A172 (cell line): ENCODE measurements around the gene KIDINS220. TPM values are rescaled to one million over a fixed set of nuclear protein-coding genes. Genes with fewer than 3 reads are reported as not detected.
A peak's percentile ranks its signal among the peaks of the same experiment; 100 is the strongest.

Experiments used
- DNase-seq: peaks from one replicate; pipeline ENCODE4 v3.0.0-alpha.2; 2015; ENCODE audit warnings: low spot score
- total RNA-seq: library from RNA; depleted of rRNA; stranded (reverse); fragments of >200 nt; shearing (Covaris generic); gene quantifications from 2 replicates; pipeline ENCODE4 v1.2.3, GENCODE V29; 2014

Gene KIDINS220
- total RNA-seq, 1 experiment from 2014 or later, result 54.2 TPM

DNA sequence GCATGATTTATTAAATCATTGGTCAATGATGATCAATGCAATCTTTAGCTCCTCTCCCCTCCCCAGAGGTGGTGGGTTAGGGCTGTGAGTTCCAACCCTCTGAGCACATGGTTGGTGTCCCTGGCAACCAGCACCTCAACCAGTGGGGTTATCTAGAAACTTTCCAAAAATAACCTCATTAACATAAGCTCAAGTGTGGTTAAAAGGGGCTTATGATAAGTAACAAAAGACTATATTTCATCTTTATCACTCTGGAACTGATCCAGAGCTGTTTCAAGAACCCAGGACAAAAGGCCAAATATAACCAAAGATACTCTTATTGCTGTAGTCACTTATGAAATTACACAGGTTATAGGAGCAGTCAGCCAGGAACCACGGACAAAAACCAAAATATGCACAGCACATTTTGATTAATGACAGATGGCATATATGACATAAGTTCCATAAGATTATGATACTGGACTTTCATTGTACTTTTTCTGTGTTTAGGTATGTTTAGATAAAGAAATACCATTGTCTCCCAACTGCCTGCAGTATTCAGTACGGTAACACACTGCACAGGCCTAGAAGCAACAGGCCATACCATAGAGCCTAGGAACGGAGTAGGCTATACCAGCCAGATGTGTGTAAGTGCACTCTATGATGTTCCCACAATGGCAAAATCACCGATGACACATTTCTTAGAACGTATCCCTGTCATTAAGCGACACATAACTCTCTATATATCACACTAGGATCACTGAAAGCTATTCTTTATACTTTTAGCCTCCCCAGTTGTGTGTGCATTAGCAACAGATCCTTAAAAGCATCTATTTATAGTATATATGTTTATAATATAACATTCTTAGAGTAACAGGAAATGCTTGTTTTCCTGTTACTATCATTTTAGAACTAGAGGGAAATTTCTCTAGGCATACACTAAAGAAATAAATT, 31.9 kb downstream of the KIDINS220 start:
- DNase-seq, result no peak

- DNase-seq, result peak; percentile 92
These were observed 33.6 kb downstream of the KIDINS220 start for GRCh38 chr2:8803658-8804379.

- no peak for DNase-seq
These were observed 34.7 kb downstream of the KIDINS220 start for GRCh38 chr2:8802741-8803140.

GRCh38 chr2:8800821-8801220, 36.6 kb downstream of the KIDINS220 start:
- DNase-seq, result no peak

- DNase-seq, result no peak
These were observed 37.2 kb downstream of the KIDINS220 start for GRCh38 chr2:8800218-8800617.

- DNase-seq, result peak; percentile 35
These were observed 38.4 kb downstream of the KIDINS220 start for GRCh38 chr2:8799004-8799403.

- DNase-seq, result no peak
These were observed 39.0 kb downstream of the KIDINS220 start for GRCh38 chr2:8798393-8798792.

GRCh38 chr2:8797682-8798081, 39.7 kb downstream of the KIDINS220 start:
- peak; percentile 44 for DNase-seq

- DNase-seq, result no peak
These were observed 40.4 kb downstream of the KIDINS220 start for GRCh38 chr2:8796878-8797550.

- no peak for DNase-seq
These were observed 41.0 kb downstream of the KIDINS220 start for GRCh38 chr2:8796315-8796848.

DNA sequence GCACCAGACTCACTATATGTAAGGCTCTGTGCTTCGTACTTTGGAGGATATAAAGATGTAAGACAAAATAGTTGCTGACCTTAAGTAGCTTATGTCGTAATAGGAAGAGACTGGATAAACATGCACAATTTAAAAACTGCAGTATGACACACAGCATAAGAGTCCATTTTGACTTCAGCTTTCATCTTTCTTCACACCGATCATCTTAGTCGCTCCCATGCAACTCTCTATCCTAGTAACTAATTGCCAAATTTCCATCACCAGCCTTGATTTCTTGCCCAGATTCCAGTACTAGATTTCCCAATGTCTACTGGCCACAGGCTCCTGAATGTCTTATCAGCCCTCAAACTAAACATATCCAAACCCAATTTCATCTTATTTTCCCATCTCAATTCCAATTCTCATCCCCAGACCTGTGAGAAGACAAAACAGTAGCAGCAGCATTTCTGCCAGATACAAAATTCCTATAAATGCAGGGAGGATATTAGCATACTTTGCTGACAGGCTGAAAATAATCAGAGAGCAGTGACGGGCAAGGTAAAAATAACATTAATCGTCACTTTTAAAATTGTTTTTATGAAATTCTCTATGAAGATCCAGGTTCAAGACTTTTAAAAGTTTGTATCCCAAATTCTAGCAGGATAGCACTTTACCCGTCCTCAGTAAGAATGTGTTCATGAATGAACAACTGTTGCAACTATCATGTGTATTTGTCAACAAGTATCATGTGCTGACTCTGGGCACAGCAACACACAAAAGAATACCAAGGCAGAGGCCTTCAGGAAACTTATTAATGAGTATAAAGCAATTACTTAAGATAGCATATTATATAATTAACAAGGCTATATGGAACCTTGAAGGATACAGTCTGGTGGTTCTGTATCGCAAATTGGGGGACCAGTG, 42.2 kb downstream of the KIDINS220 start:
- no peak for DNase-seq

- no peak for DNase-seq
These were observed 46.7 kb downstream of the KIDINS220 start for GRCh38 chr2:8790739-8791162.

DNA sequence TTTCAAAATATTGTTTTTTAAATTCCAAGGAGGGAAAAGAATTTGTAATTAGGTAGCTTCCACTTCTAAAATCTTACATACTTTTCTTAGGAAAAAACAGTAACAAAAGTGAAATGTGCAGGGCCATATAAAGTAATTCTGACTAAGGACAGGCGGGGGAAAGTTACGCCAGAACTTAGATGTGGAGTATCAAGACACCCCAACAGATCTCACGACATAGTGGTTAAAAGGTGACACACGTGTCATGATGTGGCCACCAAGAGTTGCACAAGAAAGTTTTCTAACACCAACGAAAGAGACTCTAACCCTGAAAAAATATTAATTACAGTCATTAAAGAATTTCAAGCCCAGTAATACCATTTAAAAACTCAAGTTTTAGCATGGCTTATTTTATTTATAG, 51.0 kb downstream of the KIDINS220 start:
- DNase-seq, result no peak

- no peak for DNase-seq
These were observed 57.4 kb downstream of the KIDINS220 start for GRCh38 chr2:8779795-8780671.

DNA sequence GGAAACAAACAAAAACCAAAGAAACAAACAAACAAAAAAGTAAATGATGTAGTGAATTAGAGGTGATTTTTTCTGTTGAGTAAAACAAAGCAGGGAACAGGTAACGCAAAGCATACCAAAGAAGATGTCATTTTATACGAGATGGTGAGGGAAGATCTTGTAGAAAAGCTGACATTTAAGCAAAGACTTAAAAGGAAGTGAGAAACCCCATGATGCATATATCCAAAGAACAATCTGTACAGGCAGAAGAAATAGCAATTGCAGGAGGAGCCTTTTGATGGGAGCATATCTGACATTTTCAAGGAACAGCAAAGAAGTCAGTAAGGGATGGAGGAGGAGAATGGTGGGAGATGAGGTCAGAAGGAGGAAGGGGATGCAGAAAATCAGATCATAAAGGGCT, 63.0 kb downstream of the KIDINS220 start:
- DNase-seq, result no peak

DNA sequence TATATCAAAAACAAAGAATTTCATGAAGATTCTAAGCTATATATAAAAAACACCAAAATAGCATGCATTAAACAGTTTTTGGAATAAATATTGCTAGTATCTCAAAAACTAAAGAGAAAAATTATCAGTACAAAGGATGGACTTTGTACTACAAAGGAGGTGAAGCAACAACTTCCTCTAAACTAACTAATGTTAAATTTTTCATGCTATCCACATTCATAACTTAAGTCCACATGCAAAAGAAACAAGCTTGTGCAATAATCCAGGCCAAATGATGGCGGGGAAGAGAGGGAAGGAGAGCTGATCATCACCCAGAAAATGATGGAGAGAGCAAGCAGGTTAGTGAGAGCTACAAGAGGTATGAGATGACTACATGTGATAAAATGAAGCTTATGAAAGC, 70.1 kb downstream of the KIDINS220 start:
- no peak for DNase-seq

GRCh38 chr2:8761529-8762164, 75.8 kb downstream of the KIDINS220 start:
- DNase-seq, result peak; percentile 35

GRCh38 chr2:8756716-8757115, 80.7 kb downstream of the KIDINS220 start:
- DNase-seq, result no peak

DNA sequence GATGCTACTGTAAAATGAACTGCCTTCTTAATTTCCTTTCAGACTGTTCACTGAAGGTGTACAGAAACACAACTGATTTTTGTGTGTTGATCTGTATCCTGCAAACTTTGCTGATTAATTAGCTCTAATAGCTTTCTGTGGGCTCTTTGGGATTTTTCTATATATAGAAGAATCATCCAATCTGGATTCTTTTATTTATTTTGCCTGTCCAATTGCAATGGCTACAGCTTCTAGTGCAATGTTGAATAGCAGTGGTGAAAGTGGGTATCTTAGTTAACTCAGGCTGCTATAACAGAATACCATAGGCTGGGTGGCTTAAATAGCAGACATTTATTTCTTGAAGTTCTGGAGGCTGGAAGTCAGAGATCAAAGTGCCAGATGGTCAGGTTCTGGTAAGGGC, 81.2 kb downstream of the KIDINS220 start:
- no peak for DNase-seq
